Mucosa of descending colon (tissue), 3 donors: ENCODE results near the gene FMNL1. TPM values are rescaled to one million over a fixed set of nuclear protein-coding genes. Genes with fewer than 3 reads are reported as not detected.
"Not testable (repeated sequence)": the region's sequence is repeated elsewhere in the genome, so short reads cannot be mapped to it uniquely, and the experiment has no call there.

ENCODE experiments used
- ATAC-seq: fragments of 200-7000 bp; cut with Tn5 transposase; one replicate; pipeline ENCODE4 v1.9.1; 2020; ENCODE audit warnings: mild to moderate bottlenecking, moderate library complexity
- DNase-seq, 3 donors: peaks; one replicate each; pipeline ENCODE4 v3.0.0-alpha.2; 2020
- H3K36me3 ChIP-seq: fragments of 200-600 bp; one replicate; pipeline ENCODE4 v1.8.0; 2021; ENCODE audit warnings: low read depth, mild to moderate bottlenecking
- H3K4me1 ChIP-seq: fragments of 200-600 bp; one replicate; pipeline ENCODE4 v1.8.0; 2021; ENCODE audit warnings: low read depth, mild to moderate bottlenecking
- H3K4me3 ChIP-seq: fragments of 200-600 bp; one replicate; pipeline ENCODE4 v1.8.0; 2021; ENCODE audit warnings: mild to moderate bottlenecking
- H3K9me3 ChIP-seq: fragments of 200-600 bp; one replicate; pipeline ENCODE4 v1.8.0; 2021; ENCODE audit warnings: mild to moderate bottlenecking
- intact Hi-C, 2 donors: fragments of 100-400 bp; cut with DNase I in 1 of 2; cut with micrococcal nuclease in 1 of 2; formaldehyde crosslinking; loops; one replicate each; pipeline versions ENCODE4 v1.11.0 to v1.11.1; 2022; cut with DNase I, micrococcal nuclease
- total RNA-seq, 3 donors: library from RNA; stranded (reverse); fragmentation: NEBNext Ultra II Directional in 2 of 3; extraction: Animal tissue kit (Norgen Biotek cat#: 25700) in 2 of 3; gene quantifications; one replicate each; pipeline versions ENCODE4 v1.2.1 to v1.2.4, GENCODE V29; 2021 to 2023
- TF ChIP-seq, protein P1 (sequence below): fragments of 200-600 bp; IDR thresholded peaks from one replicate; pipeline ENCODE4 v1.8.0; 2022; ENCODE audit warnings: antibody characterized with exemption, mild to moderate bottlenecking
- donor health status: DM: no; HTN: no; CAD: no; lungs with moderate emphysema.
- donor health status: DM: no; HTN: no; CAD: no.
- donor health status: DM: no; HTN: yes; CAD: no.

FMNL1 gene
- total RNA-seq, 3 donors from 2014 or later = 7.4 to 18.1 (median 17.3) TPM

DNA sequence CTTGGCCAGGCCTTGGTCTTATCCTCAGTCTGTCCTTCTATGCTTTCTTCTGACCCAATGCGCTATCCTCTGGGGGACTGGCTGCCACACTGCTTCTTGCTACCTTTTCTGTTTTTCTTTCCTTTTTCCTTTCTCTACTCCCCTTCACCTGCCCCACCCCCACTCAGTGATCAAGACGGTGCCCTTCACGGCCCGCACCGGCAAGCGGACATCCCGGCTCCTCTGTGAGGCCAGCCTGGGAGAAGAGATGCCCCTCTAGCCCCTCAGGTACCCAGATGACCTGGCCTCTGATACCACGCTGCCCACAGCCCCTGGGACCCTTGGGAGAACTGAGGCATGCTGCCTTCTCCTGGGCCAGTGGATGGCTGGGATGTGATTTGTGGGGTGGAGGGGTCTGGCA, 24.7 kb downstream of the FMNL1 start:
- Histone ChIP-seq H3K36me3 (no peaks in the 10 kb centered on the region), H3K9me3 (no peaks in the 10 kb centered on the region), H3K4me3 (no peak overlapping the region), H3K4me1 (peaks cover 29% of the 10 kb centered on the region)
- TF ChIP-seq, protein P1, sequence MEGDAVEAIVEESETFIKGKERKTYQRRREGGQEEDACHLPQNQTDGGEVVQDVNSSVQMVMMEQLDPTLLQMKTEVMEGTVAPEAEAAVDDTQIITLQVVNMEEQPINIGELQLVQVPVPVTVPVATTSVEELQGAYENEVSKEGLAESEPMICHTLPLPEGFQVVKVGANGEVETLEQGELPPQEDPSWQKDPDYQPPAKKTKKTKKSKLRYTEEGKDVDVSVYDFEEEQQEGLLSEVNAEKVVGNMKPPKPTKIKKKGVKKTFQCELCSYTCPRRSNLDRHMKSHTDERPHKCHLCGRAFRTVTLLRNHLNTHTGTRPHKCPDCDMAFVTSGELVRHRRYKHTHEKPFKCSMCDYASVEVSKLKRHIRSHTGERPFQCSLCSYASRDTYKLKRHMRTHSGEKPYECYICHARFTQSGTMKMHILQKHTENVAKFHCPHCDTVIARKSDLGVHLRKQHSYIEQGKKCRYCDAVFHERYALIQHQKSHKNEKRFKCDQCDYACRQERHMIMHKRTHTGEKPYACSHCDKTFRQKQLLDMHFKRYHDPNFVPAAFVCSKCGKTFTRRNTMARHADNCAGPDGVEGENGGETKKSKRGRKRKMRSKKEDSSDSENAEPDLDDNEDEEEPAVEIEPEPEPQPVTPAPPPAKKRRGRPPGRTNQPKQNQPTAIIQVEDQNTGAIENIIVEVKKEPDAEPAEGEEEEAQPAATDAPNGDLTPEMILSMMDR = no peak
- no peak for ATAC-seq
- intact Hi-C loops = no loop called here
- DNase-seq = no peak

DNA sequence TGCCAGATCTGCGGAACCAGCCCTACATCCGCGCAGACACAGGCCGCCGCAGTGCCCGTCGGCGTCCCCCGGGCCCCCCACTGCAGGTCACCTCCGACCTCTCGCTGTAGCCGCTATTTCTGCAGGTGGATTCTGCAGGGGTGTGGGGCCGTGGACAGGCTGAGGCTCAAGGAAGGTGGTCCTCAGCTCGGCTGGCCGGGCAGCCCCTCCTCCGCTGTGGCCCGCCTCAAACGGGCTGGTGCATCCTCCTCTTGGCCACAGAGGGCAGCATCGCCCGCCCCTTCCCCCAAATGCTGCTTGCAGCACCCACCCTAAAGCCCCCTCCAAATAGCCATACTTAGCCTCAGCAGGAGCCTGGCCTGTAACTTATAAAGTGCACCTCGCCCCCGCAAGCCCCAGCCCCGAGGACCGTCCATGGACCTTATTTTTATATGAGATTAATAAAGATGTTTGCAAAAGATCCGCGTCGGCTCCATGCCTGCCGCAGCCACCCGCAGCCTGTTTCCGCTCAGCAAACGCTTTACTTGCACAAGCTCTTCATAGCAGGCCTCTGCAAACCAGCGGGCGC, 25.3 kb downstream of the FMNL1 start:
- DNase-seq (peak in 2 of 3 donors; percentile 54 to 63), ATAC-seq (no peak)
- intact Hi-C loops = no loop called here
- Histone ChIP-seq H3K4me3 (peak overlapping the region; percentile 46), H3K4me1 (peaks cover 30% of the 10 kb centered on the region), H3K9me3 (no peaks in the 10 kb centered on the region), H3K36me3 (no peaks in the 10 kb centered on the region)
- TF ChIP-seq, protein P1 = peak; percentile 17

DNA sequence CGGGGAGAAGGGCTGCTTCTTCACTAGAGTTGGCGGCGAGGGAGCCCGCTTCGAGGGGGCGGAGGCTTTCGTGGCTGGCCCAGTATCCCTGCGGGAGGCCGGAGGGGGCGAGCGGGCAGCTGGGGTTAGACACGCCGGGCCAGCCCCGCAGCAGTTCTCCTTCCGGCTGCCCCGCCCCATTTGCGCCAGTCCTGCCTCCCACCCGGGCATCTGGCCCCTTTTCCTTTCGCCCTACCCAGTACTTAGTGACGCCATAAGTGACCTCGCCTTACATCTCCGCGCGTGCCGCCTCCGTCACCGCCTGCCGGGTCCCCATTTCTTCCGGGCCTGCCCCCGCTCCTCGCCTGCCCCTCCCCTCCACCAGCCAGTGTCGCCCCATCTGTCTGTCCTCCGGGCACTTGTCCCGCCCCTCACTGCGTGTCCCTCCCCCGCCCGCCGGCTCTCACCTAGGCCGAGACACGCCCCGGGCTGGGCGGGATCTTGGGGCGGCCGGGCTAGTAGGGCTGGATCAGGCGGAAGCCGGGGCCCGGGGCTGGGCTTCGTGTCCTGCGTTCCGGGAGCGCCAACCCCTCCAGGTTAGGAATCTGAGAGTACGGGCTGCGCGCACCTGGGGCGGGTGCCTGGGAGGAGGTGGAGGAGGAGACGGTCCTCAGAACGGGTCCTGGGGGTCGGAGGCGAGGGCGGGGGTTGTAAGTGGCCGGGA, 25.9 kb downstream of the FMNL1 start:
- no peaks in the 10 kb centered on the region for H3K9me3 ChIP-seq
- H3K4me3 ChIP-seq = peak overlapping the region; percentile 46
- ATAC-seq (peak; percentile 91), DNase-seq (peak; percentile 99)
- intact Hi-C loops = no loop called here
- H3K4me1 ChIP-seq = peaks cover 37% of the 10 kb centered on the region
- TF ChIP-seq, protein P1 = no peak
- H3K36me3 ChIP-seq = no peaks in the 10 kb centered on the region

DNA sequence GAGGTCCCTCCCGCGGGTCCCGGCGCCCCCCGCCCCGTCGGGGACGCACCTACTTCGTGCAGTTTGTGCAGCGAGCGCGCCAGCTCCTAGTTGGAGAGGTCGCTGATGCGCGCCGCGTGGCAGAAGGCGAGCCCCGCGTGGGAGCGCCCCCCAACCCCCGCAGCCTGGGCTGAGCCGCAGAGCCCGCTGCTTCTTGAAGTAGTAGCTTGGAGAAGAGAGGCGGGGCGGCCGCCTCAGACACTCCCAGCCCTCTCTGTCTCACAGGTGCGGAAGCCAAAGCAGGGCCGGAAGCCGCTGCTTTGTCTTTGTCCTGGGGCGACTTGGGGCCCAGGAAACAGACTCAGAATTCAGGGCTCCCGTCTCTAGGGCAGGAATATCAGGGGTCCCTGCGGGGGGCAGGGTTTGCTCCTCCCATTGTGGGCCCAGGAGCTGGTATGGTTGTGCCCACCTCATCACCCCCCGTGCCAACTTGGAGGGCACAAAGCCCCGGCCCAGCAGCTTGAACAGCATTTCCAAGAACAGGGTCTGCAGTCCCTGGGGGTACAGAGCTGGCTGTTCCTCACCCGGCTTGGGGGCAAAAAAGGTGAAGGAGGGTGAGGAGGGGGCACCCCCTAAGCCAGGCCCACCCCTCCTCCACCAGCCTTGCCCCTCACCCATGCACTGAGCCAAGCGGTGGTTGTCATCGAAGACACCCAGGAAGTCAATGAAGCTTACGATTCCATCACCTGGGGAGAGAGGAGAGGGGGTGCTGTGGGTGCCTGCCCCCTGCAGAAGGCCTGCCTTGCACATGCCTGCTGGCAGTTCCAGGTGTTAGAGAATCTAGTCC, 26.7 kb downstream of the FMNL1 start:
- DNase-seq (peak; percentile 84 to 91 (median 84)), ATAC-seq (peak; percentile 78)
- no peaks in the 10 kb centered on the region for H3K36me3 ChIP-seq
- H3K4me3 ChIP-seq = peak overlapping the region; percentile 46
- H3K9me3 ChIP-seq = no peaks in the 10 kb centered on the region
- TF ChIP-seq, protein P1 = no peak
- peaks cover 43% of the 10 kb centered on the region for H3K4me1 ChIP-seq
- intact Hi-C loops = no loop called here

DNA sequence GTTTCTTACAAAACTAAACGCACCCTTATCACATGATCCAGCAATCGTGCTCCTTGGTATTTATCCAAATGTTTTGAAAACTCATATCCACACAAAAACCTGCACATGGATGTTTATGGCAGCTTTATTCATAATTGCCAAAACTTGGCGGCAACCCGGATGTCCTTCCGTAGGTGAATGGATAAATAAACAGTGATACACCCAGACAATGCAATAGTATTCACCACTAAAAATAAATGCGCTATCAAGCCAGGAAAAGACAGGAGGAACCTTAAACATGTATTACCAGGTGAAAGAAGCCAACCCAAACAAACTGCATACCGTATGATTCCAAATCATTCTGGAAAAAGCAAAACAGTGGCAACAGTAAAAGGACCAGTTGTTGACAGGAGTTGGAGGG, 30.2 kb downstream of the FMNL1 start:
- intact Hi-C loops = no loop called here
- ATAC-seq (no peak), DNase-seq (peak in 1 of 3 donors; percentile 54)
- TF ChIP-seq, protein P1 = no peak
- Histone ChIP-seq H3K4me1 (peaks cover 32% of the 10 kb centered on the region), H3K36me3 (no peaks in the 10 kb centered on the region), H3K4me3 (no peak overlapping the region), H3K9me3 (no peaks in the 10 kb centered on the region)

DNA sequence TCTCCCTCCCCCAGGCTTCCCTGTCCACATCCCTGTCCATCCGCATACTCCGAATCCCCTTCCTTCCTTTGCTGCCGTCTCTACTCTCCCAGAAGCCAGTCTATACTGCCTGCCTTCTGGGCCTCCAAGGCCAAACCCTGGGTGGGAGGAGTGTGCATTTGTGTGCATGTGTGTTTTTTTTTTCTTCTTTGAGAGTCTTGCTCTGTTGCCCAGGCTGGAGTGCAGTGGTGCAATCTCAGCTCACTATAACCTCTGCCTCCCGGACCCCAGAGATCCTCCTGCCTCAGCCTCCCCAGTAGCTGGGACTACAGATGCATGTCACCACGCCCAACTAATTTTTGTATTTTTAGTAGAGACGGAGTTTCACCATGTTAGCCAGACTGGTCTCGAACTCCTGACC, 31.6 kb downstream of the FMNL1 start:
- H3K4me3 ChIP-seq, DNase-seq, ATAC-seq, H3K36me3 ChIP-seq, H3K9me3 ChIP-seq, intact Hi-C loops: not testable (repeated sequence)
- H3K4me1 ChIP-seq = peaks cover 24% of the 10 kb centered on the region
